LNCaP clone FGC (cell line): ENCODE results near the gene CHD6.

Experiments
- DNase-seq: peaks from one replicate; pipeline ENCODE4 v3.0.0-alpha.2; 2011; ENCODE audit warnings: low read depth
- H3K4me3 ChIP-seq: 2 replicates; pipeline ENCODE4 v1.5.1; 2011; ENCODE audit warnings: mild to moderate bottlenecking, low read depth, low read length, control low read depth
- CTCF ChIP-seq: IDR thresholded peaks from 2 replicates; pipeline ENCODE4 v1.5.1; 2012; ENCODE audit warnings: mild to moderate bottlenecking; ENCODE audit not compliant: control insufficient read depth, insufficient read depth; ENCODE audit errors: extremely low read depth

The CHD6 gene

DNA sequence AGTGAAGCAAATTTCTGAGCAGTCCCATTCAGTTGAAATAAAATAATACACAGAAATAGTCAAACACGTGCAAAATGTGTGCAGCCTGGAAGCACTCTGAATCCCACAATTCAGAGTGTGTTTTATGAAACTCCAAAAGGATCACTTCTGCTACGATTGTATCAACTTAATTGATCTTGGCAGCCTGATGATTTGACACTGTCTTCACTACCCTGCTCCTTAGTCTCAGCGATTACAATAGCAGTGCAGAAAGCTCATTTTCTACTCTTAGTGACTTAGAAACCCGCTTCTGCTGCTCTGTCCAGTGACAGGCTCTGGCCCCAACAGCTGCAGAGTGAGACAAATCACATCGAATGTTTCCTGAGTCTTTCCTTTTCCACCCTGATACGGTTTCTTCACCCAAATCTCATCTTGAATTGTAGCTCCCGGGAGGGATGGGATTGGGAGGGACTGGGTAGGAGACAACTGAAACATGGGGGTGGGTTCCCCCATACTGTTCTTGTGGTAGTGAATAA lies 235.3 kb downstream of the CHD6 start:
- H3K4me3 ChIP-seq: no peak overlapping the region
- no peak for TF ChIP-seq CTCF
- no peak for DNase-seq

DNA sequence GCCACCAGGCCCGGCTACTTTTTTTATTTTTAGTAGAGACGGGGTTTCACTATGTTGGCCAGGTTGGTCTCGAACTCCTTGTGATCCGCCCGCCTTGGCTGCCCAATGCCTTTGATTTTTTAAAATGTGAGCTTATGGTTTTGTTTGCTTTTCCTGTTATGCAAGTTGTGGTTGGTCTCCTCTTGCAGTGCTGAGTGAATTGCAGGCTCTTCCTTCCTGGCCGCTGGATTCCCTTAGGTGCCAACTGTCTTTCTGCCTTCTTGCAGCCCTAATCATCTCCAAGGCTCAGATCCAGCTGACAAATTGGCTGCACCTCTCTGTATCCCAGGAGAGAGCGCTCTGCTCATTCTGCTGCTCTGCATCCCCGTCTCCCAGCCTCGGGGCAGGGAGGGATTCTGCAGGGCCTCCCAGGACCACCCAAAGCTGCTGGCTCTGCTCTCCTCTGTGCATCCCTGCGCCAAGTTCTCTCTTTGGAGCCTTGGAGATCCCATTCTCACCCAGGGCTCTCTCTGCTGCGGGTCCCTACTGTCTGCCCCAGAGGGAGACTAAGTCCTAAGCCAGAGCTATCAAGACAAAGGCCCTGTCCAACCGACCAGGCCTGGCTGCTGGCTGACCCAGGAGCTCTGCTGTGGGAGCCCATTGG lies 237.5 kb downstream of the CHD6 start:
- DNase-seq: no peak
- no peak for TF ChIP-seq CTCF
- H3K4me3 ChIP-seq: no peak overlapping the region

GRCh38 chr20:41379551-41379950 lies 238.6 kb downstream of the CHD6 start:
- no peak for TF ChIP-seq CTCF
- no peak for DNase-seq
- no peak overlapping the region for H3K4me3 ChIP-seq

DNA sequence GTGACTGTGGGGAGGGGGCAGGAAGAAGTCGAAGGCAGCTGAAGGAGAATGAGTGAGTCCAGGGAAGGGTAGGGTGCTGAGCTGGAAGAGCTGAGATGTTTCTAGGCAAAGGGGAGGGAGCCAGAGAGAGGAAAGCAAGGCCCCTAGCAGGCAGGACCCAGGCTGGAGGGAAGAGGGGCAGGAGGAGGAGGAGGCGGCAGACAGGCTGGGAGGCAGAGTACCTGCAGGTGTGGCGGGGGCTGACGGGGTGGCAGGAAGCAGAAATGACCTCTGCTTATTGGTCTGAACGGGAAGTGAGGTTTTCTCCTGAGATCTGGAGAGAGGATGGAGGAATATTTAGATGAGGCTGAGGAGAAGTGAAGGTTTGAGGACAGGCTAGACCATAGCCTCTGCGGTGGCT lies 240.9 kb downstream of the CHD6 start:
- no peak for DNase-seq
- no peak overlapping the region for H3K4me3 ChIP-seq
- no peak for TF ChIP-seq CTCF

DNA sequence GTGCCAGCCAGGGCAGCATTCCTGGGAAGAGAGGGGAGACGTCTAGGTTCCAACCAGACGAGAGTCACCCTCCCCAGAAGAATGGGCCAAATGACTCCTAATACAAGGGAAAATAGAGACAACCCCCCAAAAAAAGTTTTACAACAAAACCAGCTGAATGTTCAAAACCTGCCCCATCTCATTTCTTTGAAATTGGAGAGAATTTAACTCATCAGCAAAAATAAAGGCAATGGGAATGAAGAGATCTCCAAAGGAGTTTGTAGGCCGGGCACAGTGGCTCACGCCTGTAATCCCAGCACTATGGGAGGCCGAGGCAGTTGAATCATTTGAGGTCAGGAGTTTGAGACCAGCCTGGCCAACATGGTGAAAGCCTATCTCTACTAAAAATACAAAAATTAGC lies 241.8 kb downstream of the CHD6 start:
- no peak for TF ChIP-seq CTCF
- DNase-seq: no peak
- H3K4me3 ChIP-seq: no peak overlapping the region

DNA sequence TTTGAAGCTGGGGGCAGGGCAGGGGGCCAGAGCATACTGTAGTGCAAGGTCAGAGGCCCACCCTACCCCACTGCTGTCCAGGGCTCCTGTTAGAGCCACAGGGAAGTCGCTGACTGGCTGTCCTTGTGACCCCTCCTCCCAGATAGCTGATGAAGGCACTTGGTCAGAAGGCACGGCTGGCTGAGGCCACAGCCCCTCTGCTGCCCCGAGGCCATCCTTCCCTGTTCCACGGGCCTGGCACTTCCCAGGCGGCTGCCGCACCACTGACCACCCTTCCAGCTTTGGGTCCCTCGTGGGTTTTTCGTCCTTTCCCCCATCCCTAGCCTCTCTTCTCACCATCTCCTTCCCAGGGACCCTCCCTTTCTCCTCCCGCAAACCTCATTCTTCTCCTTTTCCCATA lies 242.3 kb downstream of the CHD6 start:
- no peak overlapping the region for H3K4me3 ChIP-seq
- DNase-seq: no peak
- TF ChIP-seq CTCF: no peak

DNA sequence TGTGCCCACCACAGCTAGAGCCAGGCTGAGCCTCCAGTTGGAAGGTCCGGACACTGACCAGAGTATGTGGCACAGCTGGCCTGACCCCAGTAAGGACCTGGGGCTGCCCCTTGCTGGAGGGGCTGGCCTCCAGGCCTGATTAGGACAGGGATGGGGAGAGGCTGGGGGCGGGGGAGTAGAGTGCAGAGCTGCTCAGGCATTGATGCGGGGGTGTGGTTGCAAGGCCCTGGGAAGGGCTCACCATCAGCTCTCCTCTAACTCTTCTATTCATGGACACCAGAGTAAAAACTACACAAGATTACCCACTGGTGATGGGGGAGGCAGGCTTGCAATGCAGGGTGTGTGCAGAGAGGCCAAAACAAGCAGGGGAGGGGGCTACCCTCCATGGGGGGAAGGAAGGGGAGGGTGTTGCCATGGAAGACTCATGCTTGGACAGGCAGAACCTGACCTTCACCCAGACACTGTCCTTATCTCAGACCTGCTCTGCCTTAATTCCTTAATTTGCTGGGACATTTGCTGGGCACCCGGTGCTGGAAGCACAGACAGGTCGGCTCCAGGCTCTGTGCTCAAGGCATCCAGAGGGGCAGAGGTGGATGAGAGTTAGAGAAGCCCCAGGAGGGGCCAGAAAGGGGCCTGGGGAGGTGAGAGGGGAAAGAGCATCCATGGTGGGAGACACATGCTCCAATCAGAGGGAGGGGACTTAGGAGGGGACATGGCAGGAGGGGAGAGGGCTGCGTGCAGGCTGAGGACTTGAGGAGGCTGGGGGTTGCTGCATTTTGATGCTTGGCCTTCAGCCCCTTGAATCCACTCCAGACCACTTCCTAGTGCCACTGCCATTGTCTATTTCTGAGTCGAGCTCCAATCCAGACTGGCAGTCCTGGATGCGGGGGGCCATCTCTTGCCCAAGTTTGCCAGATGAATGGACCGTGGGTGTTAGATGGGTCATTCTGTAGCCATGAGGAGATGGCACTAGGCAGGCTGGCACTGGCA lies 244.0 kb downstream of the CHD6 start:
- no peak overlapping the region for H3K4me3 ChIP-seq
- TF ChIP-seq CTCF: no peak
- DNase-seq: no peak
